C4-2B (cell line): ENCODE results near the gene CEP192.
A peak's percentile ranks its signal among the peaks of the same experiment; 100 is the strongest.

ENCODE experiments used
- H3K27ac ChIP-seq: fragments of 450-650 bp; 2 replicates; pipeline ENCODE4 v1.5.1; 2017
- CTCF ChIP-seq: fragments of 450-650 bp; conservative IDR thresholded peaks from 2 replicates; pipeline ENCODE4 v1.5.1; 2017; ENCODE audit warnings: mild to moderate bottlenecking
- ZFX ChIP-seq: fragments of 450-650 bp; IDR thresholded peaks from 2 replicates; pipeline ENCODE4 v1.6.1; 2017

CEP192 gene

DNA sequence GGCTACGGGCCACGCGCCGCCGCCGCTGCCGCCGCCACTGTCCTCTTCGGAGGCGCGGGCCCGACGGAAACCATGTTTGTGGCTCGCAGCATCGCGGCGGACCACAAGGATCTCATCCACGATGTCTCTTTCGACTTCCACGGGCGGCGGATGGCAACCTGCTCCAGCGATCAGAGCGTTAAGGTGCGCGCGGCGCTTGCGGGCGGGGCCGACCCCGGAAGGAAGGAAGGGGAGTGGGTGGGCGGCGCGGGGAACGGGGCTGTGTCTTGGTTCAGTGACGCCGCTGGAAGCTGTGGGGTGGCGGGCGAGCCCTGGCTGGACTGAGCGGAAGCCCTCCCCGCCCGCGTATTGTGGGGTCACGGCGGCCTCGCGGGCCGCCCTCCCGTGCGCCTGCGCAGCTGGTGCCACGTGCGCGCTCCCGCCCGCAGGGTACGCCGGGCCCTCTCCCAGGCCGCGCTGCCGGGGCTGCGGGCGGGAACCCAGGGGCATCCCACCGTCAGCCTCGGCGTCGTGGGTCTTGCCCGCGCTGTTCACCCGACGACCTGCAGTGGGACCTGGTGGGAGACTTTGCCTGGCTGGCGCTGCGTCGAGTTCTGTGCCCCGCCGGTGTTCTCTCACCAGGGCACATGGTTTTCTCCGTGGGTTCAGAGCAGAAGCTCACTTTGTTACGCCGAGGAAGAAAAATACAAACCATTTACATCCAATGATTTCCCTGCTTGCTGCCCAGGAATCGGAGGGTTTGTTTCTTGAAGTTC is 42.9 kb upstream of the CEP192 start:
- H3K27ac ChIP-seq = peak overlapping the region; percentile 78
- peak; percentile 88 for TF ChIP-seq ZFX
- no peak for TF ChIP-seq CTCF

DNA sequence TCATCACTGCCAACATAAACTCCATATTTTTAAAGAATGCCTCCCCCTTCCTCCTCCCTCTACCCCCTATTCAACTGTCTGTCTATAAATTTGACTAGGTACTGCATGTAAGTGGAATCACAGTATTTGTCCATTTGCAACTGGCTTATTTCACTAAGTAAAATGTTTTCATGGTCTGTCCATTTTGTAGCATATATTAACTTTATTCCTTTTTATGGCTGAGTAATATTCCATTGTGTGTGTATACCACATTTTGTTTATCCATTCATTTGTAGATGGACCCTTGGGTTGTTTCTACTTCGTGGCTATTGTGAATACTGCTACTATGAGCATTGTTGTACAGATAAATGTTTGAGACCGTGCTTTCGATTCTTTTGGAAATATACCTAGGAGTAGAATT is 32.7 kb upstream of the CEP192 start:
- H3K27ac ChIP-seq = no peak overlapping the region
- TF ChIP-seq ZFX (no peak), CTCF (no peak)

DNA sequence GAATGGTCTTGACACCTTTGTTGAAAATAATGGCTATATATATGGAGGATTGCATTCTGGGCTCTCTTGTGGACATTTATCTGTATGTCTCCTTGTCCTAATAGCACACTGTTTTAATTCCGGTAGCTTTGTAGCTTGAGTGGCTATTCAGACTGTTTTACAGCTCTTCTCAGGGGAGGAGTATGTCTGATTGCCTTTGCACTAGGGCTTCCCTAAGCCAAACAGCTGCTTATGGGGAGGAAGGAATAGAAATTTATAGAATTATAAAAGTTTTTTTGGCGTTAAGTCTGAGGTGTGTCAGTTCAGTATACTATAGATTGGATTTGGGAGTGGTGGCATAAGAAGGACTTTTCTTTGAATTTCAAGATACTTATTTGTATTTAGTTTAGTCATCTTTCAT is 30.8 kb upstream of the CEP192 start:
- H3K27ac ChIP-seq = no peak overlapping the region
- TF ChIP-seq CTCF (no peak), ZFX (no peak)

GRCh38 chr18:12960853-12961397 is 30.2 kb upstream of the CEP192 start:
- H3K27ac ChIP-seq = peak overlapping the region; percentile 29; the same call in 1 of the 2 replicates
- TF ChIP-seq CTCF (no peak), ZFX (no peak)

DNA sequence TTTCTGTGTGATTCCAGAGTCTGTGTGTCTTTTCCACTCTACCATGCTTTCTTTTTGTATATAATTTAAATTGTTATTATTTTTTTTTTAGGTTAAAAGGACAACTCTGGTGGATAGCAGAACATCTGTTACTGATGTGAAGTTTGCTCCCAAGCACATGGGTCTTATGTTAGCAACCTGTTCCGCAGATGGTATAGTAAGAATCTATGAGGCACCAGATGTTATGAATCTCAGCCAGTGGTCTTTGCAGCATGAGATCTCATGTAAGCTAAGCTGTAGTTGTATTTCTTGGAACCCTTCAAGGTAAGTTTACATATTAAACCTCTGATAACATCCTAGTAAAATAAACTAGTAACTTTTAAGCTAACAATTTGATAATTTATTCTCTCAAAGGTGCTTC is 28.1 kb upstream of the CEP192 start:
- no peak for TF ChIP-seq ZFX
- no peak for TF ChIP-seq CTCF
- H3K27ac ChIP-seq = no peak overlapping the region

DNA sequence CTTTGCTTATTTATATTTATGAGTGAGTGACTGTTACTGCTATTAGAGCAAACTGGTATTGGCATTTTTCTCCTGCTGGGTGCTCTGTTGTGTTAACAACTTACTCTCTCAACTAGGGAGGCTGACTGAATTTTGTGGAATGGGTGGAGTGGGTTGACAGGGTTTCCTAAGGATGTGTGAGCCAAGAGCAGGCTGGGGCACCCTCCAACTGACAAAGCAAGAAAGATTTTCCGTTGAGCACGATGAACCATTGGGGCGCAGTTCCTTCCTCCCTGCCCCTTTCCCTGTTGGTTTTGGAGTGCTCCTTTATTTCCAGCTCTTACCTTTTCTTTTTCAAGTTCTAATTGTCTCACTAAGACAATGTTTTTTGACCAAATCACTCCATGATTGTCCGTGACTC is 23.0 kb upstream of the CEP192 start:
- H3K27ac ChIP-seq = no peak overlapping the region
- no peak for TF ChIP-seq ZFX
- TF ChIP-seq CTCF = no peak

GRCh38 chr18:12968619-12969018 is 22.5 kb upstream of the CEP192 start:
- TF ChIP-seq ZFX (no peak), CTCF (no peak)
- no peak overlapping the region for H3K27ac ChIP-seq
